Common myeloid progenitor, CD34-positive (primary cell): Measurements from ENCODE around the gene KHDRBS2.

ENCODE experiments used
- CTCF ChIA-PET: fragments of 350-600 bp; sonication (Branson Sonifier 250); formaldehyde crosslinking; loops from one replicate; lab custom pipeline; 2021; ENCODE audit warnings: antibody characterized with exemption; lab: Charles Lee
- POLR2A ChIA-PET: fragments of 350-600 bp; sonication (Branson Sonifier 250); formaldehyde crosslinking; loops from one replicate; lab custom pipeline; 2021; ENCODE audit warnings: antibody characterized with exemption; lab: Charles Lee
- DNase-seq, 3 donors: peaks; one replicate each; pipeline versions ENCODE4 v3.0.0 to v3.0.0-alpha.2; 2013
- H3K27ac ChIP-seq, 2 experiments: 1 replicate in 1 of 2; 2 replicates in 1 of 2; pipeline ENCODE4 v1.7.0; 2013; ENCODE audit warnings: inconsistent platforms in 2 of 2, low read length in 2 of 2, mild to moderate bottlenecking in 2 of 2, low read depth in 1 of 2, moderate library complexity in 1 of 2; ENCODE audit not compliant: severe bottlenecking in 2 of 2, insufficient read depth in 1 of 2, poor library complexity in 1 of 2
- H3K27me3 ChIP-seq, 5 experiments: replicated peaks in 2 of 5; 1 replicate in 3 of 5; 2 replicates in 2 of 5; pipeline versions ENCODE4 v1.6.1 to v1.7.0; 2013; ENCODE audit warnings: low read length in 4 of 5, mild to moderate bottlenecking in 2 of 5, moderate library complexity in 2 of 5, inconsistent platforms in 1 of 5; ENCODE audit not compliant: insufficient read depth in 5 of 5, control insufficient read depth in 4 of 5
- H3K36me3 ChIP-seq, 4 experiments: 1 replicate in 2 of 4; 2 replicates in 2 of 4; pipeline versions ENCODE4 v1.6.1 to v1.7.0; 2013; ENCODE audit warnings: low read length in 3 of 4, control low read depth in 1 of 4, mild to moderate bottlenecking in 1 of 4; ENCODE audit not compliant: control insufficient read depth in 4 of 4, insufficient read depth in 4 of 4
- H3K4me1 ChIP-seq, 4 experiments: 1 replicate in 3 of 4; 2 replicates in 1 of 4; pipeline versions ENCODE4 v1.6.1 to v1.7.1; 2013; ENCODE audit warnings: low read length in 3 of 4, mild to moderate bottlenecking in 3 of 4, control low read depth in 1 of 4, inconsistent platforms in 1 of 4, moderate library complexity in 1 of 4; ENCODE audit not compliant: control insufficient read depth in 4 of 4, insufficient read depth in 4 of 4; ENCODE audit errors: control extremely low read depth in 1 of 4
- H3K4me3 ChIP-seq, 7 experiments: 1 replicate in 4 of 7; 2 replicates in 3 of 7; pipeline versions ENCODE4 v1.5.1 to v1.7.0; 2013; ENCODE audit warnings: mild to moderate bottlenecking in 7 of 7, low read length in 6 of 7, moderate library complexity in 6 of 7, inconsistent platforms in 2 of 7, low read depth in 2 of 7, control low read depth in 1 of 7; ENCODE audit not compliant: insufficient read depth in 4 of 7, control insufficient read depth in 1 of 7; ENCODE audit errors: extremely low read depth in 1 of 7
- H3K9me3 ChIP-seq, 5 experiments: 1 replicate in 4 of 5; 2 replicates in 1 of 5; pipeline versions ENCODE4 v1.6.1 to v1.7.1; 2013; ENCODE audit warnings: low read length in 4 of 5, mild to moderate bottlenecking in 2 of 5, inconsistent platforms in 1 of 5, low read depth in 1 of 5, moderate library complexity in 1 of 5; ENCODE audit not compliant: control insufficient read depth in 4 of 5, insufficient read depth in 2 of 5; ENCODE audit errors: control extremely low read depth in 1 of 5
- WGBS: methylation state at CpG from one replicate; pipeline ENCODE4 v1.1.5; 2013; ENCODE audit not compliant: insufficient coverage; 5-methylcytosine and 5-hydroxymethylcytosine counted together

The KHDRBS2 gene

DNA sequence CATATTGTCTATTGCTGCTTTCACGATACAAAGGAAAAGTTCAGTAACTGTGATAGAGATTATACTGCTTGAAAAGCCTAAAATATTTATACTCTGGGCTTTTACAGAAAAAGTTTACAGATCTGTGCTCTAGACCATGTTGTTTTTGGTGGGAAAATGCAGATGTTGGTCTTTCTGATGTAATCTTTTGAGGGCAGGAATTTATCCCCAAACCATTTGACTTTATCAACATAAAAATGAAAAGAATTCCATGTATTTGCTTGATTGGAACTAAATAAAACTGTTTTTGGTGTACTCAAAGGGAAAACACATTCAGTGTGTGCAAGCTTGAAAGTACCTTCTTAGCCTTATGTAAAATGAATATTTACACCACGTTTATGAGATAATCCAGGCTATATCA is 603.5 kb downstream of the KHDRBS2 start:
- no CpG with 5 or more reads among the region's 2 CpGs for WGBS
- CTCF ChIA-PET: no interaction called here

DNA sequence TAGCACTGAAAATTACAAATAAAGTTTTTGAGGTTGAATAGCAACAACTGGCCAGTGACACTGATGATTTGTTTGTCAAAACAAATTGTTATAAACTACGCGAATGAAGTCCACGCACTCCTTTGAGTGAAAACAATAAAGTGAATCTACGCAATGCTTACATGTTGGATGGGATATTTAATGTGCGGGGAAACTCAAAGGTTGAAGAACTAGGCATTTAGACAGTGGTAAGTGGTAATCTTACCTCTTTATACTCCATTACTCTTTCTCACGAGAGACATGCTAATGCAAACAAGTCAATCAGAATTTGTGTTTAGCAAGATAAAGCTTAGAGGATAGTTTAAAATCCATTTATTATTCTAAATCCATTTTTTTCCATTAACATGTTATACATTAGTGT is 606.4 kb downstream of the KHDRBS2 start:
- ChIA-PET POLR2A (no interaction called here), CTCF (no interaction called here)
- 92% methylated on average over 3 of the region's 6 CpGs for WGBS
- Histone ChIP-seq H3K4me1 (no peaks in the 10 kb centered on the region), H3K4me3 (no peak overlapping the region), H3K36me3 (no peaks in the 10 kb centered on the region), H3K27me3 (no peaks in the 10 kb centered on the region), H3K27ac (no peak overlapping the region), H3K9me3 (peaks cover 0 to 1% (median 0%) of the 10 kb centered on the region in 5 experiments)
- no peak for DNase-seq

More for the DNA sequence above, 603.5 kb downstream of the KHDRBS2 start:
- no peak overlapping the region for H3K27ac ChIP-seq
- no peak for DNase-seq
- no peaks in the 10 kb centered on the region for H3K36me3 ChIP-seq
- POLR2A ChIA-PET: no interaction called here
- no peaks in the 10 kb centered on the region for H3K4me1 ChIP-seq
- no peak overlapping the region for H3K4me3 ChIP-seq
- H3K9me3 ChIP-seq: peaks cover 0 to 1% (median 0%) of the 10 kb centered on the region in 5 experiments
- no peaks in the 10 kb centered on the region for H3K27me3 ChIP-seq

- no peak for DNase-seq
- CTCF ChIA-PET: no interaction called here
- 100% methylated on average over 1 of the region's 2 CpGs for WGBS
- H3K4me1 ChIP-seq: no peaks in the 10 kb centered on the region
- no peak overlapping the region for H3K27ac ChIP-seq
- no peak overlapping the region for H3K4me3 ChIP-seq
- no peaks in the 10 kb centered on the region for H3K36me3 ChIP-seq
- H3K9me3 ChIP-seq: peaks cover 0 to 1% (median 0%) of the 10 kb centered on the region in 5 experiments
- POLR2A ChIA-PET: no interaction called here
- no peaks in the 10 kb centered on the region for H3K27me3 ChIP-seq
Measured at GRCh38 chr6:61675734-61676133, 610.3 kb downstream of the KHDRBS2 start.

DNA sequence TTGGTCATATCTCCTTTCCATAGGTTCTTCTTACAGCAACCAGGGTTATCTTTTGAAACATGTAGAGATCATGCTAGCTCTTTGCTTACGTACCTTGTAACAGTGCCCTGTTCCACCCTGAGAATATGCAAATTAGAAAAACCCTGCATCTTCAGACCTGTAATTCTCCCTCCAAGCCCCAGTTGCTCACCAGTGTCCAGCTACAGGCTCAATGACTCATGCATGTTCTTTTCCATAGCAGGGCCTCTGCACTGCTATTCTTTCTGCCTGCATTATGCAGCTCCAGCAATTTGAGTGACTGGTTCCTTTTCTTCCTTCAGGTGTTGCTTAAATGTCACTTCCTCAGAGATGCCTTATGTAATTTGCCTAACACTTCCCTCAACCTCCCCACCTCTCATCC is 636.2 kb downstream of the KHDRBS2 start:
- H3K36me3 ChIP-seq: peaks cover 0 to 3% (median 0%) of the 10 kb centered on the region in 4 experiments
- no peaks in the 10 kb centered on the region for H3K27me3 ChIP-seq
- ChIA-PET POLR2A (no interaction called here), CTCF (no interaction called here)
- H3K9me3 ChIP-seq: no peaks in the 10 kb centered on the region
- no peak overlapping the region for H3K4me3 ChIP-seq
- no peak for DNase-seq
- WGBS: 100% methylated on average over 1 of the region's 1 CpG
- H3K27ac ChIP-seq: no peak overlapping the region
- no peaks in the 10 kb centered on the region for H3K4me1 ChIP-seq

DNA sequence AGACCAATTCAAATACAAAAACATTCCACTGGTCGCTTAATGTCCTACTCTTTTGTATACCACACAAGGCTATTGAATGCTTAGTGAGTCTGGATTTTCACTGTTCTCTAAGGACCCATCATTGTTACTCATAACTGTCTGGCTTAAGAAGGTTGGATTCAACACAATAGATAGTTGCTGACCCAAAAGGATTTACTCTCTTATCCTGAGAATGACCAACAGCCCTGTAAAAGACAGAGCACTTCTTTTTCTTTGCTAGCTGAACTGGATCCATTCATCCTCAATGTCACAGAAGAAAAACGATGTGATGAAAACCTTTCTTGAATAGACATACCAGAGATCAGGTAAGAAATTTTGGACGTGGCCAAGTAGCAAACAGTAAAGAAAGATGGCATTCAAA is 645.6 kb downstream of the KHDRBS2 start:
- CTCF ChIA-PET: no interaction called here
- Histone ChIP-seq H3K4me1 (no peaks in the 10 kb centered on the region), H3K9me3 (no peaks in the 10 kb centered on the region), H3K4me3 (no peak overlapping the region), H3K27me3 (no peaks in the 10 kb centered on the region), H3K36me3 (no peaks in the 10 kb centered on the region), H3K27ac (no peak overlapping the region)
- DNase-seq: no peak
- POLR2A ChIA-PET: no interaction called here
- WGBS: no CpG with 5 or more reads among the region's 3 CpGs
